Activated CD4-positive, alpha-beta T cell treated with anti-CD3 and anti-CD28 coated beads, Interleukin-2, amount 10 ng/mL, durations not matched to agents 24 days and 14 days (primary cell): ENCODE data around the gene EBF4. TPM values are rescaled to one million over a fixed set of nuclear protein-coding genes. Genes with fewer than 3 reads are reported as not detected.

Experiments
- DNase-seq: peaks from one replicate; pipeline ENCODE4 v3.0.0; 2022
- H3K27ac Mint-ChIP-seq: one replicate; pipeline ENCODE4 v1.8.0; 2022; ENCODE audit warnings: mild to moderate bottlenecking, mixed read lengths
- H3K27me3 Mint-ChIP-seq: one replicate; pipeline ENCODE4 v1.8.0; 2022; ENCODE audit warnings: mixed read lengths
- H3K36me3 Mint-ChIP-seq: one replicate; pipeline ENCODE4 v1.8.0; 2022; ENCODE audit warnings: low read depth, mild to moderate bottlenecking, mixed read lengths
- H3K4me1 Mint-ChIP-seq: one replicate; pipeline ENCODE4 v1.8.0; 2021; ENCODE audit warnings: mixed read lengths
- H3K4me3 Mint-ChIP-seq: one replicate; pipeline ENCODE4 v1.8.0; 2022; ENCODE audit warnings: mild to moderate bottlenecking, moderate library complexity, mixed read lengths
- H3K9me3 Mint-ChIP-seq: one replicate; pipeline ENCODE4 v1.8.0; 2021; ENCODE audit warnings: mixed read lengths
- intact Hi-C: fragments of 100-400 bp; cut with micrococcal nuclease; formaldehyde crosslinking; loops from one replicate; pipeline ENCODE4 v1.15.1; 2023
- total RNA-seq: library from RNA; stranded (reverse); gene quantifications from 2 replicates; pipeline ENCODE4 v1.2.3, GENCODE V29; 2022

EBF4 gene
- total RNA-seq, 1 donor from 2014 or later = 7.6 TPM

DNA sequence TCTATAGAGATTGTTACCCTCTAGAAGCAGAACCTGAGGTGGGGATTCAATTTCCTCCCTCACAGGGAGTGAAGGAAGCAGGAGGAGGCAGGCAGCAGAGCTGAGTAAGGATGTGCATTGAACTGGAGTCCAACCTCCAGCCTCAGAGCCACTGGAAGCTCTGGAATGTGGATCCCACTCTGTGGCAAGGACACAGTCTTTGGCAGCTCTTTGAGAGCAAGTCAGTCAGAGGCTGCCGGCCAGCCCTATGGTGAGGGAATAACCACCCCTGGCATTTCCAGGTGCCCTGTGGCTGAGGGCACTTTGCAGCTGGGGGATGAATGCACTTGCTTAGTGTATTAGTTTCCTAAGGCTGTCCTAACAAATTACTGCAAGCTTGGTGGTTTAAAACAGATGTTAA lies 37.2 kb downstream of the EBF4 start:
- Mint-ChIP-seq H3K36me3 (peaks cover 4% of the 10 kb centered on the region), H3K27ac (no peak overlapping the region), H3K4me1 (peaks cover 9% of the 10 kb centered on the region), H3K27me3 (peaks cover 15% of the 10 kb centered on the region), H3K9me3 (peaks cover 12% of the 10 kb centered on the region), H3K4me3 (no peak overlapping the region)
- intact Hi-C loops = no loop called here
- DNase-seq = peak; percentile 53

DNA sequence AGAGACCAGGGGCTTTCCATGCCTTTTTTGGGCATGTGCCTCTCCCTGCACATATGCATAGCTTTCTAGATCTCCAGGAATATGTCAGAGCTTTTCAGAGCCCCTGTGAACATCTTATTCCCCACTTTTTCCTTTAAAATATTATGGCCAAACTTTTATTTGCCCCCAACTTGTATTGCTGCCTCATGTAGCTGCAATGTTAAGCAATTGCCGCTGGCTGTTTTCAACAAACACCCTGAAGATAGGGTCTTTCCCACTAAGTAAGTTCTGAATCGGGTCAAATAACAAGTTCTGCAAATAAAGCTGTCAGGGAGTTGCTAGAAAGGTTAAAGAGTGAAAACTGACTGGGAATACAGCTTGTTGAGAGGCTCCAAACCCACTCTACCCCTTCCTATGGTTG lies 42.3 kb downstream of the EBF4 start:
- intact Hi-C loops = no loop called here
- DNase-seq = no peak
- peaks cover 4% of the 10 kb centered on the region for H3K36me3 Mint-ChIP-seq
- no peak overlapping the region for H3K27ac Mint-ChIP-seq
- peaks cover 12% of the 10 kb centered on the region for H3K9me3 Mint-ChIP-seq
- H3K27me3 Mint-ChIP-seq = peaks cover 9% of the 10 kb centered on the region
- no peak overlapping the region for H3K4me3 Mint-ChIP-seq
- peaks cover 6% of the 10 kb centered on the region for H3K4me1 Mint-ChIP-seq

DNA sequence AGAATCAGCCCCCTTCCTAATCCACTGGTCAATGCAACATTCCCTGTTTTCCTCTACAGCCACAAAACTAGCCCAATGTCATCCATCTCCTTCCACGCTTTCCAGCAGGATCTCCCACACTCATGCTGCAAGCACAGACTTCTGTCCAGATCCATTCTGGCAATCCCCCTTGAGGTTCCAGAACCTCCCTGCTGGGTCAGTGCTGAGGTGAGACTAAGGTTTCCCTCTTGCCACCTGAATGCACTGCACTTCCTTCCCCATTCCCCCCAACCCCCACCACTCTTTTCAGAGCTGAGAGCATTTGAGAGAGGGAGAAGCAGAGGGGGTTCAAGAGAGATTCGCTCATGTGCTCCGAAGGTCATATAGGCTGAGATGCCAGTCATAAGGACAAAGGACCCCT lies 43.9 kb downstream of the EBF4 start:
- Mint-ChIP-seq H3K4me1 (peaks cover 11% of the 10 kb centered on the region), H3K27ac (no peak overlapping the region), H3K27me3 (peaks cover 9% of the 10 kb centered on the region), H3K9me3 (peaks cover 12% of the 10 kb centered on the region), H3K4me3 (no peak overlapping the region), H3K36me3 (peaks cover 4% of the 10 kb centered on the region)
- DNase-seq = peak; percentile 46
- intact Hi-C loops = no loop called here

DNA sequence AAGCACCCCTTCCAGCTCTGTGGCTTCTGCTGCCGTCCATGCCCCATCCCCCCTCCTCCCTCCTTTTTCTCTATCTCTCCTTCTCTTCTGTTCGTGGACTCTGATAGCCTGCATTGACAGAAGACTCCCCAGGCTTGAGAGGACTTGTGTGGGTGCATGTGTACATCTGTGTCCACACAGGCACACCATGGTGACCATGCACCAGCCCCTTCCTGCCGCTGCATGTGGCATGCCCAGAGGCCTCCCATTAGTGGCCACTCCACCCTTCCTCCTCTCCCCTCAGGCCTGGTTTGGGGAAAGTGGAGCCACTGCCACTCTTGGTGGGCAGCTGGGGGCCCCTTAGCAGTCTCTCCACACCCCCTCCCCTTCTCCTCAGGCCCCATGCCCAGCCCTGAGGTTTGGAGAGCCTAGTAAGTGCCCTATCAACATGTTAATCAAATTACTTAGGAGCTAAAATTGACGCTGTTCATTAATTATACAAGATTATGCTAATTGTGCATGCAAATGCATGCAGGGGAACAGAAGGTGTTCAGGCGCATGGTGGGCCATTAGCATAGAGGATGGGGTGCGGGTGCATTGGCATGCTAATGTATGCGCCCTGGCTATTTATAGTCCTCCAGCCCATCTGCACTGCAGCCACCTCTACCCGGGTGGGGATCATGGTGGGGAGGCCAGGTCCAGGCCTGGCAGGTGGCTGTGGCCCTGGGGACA lies 45.9 kb downstream of the EBF4 start:
- peaks cover under 1% of the 10 kb centered on the region for H3K36me3 Mint-ChIP-seq

DNA sequence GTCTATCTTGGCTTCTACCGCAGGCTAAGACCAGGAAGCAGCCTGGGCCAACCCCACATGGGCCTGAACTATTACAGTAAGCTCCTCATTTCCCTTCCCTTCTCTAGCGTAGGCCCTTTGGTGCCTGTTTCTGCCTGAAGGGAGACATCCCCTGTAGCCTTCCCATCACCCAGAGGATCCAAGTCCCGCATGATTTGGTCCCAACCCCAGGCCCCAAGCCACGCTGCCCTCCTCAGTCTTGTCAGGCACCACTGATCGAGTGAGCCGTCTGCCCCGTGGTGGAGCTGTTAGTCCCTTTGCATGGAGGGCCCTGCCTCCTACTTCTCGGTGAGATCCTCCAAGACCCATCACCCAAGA lies 46.4 kb downstream of the EBF4 start:
- Mint-ChIP-seq H3K27me3 (peaks cover 15% of the 10 kb centered on the region), H3K9me3 (no peaks in the 10 kb centered on the region), H3K27ac (no peak overlapping the region), H3K4me3 (no peak overlapping the region), H3K36me3 (no peaks in the 10 kb centered on the region), H3K4me1 (peaks cover 30% of the 10 kb centered on the region)
- DNase-seq = no peak
- intact Hi-C loops = no loop called here

More for the DNA sequence above, 45.9 kb downstream of the EBF4 start:
- no peak for DNase-seq
- no peak overlapping the region for H3K4me3 Mint-ChIP-seq
- H3K9me3 Mint-ChIP-seq = peaks cover 2% of the 10 kb centered on the region
- H3K27ac Mint-ChIP-seq = no peak overlapping the region
- H3K27me3 Mint-ChIP-seq = peaks cover 13% of the 10 kb centered on the region
- peaks cover 30% of the 10 kb centered on the region for H3K4me1 Mint-ChIP-seq
- intact Hi-C loops = no loop called here

DNA sequence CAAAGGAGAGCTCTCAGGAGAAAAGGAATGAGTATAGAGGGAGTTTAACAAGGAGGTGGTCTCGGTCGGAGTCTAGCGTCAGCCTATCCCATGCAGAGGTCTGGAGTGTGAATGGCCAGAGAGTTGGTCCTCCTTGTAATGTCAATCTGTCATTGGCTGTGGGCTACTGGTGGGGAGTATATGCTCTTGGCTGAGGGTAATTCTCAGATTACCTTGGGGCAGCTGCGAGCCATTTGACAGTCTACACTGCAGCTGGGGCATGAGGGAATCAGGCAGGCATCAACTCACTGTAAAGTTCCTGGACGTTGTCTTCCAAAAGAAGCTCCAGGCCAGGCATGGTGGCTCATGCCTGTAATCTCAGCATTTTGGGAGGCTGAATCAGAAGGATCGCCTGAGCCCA lies 48.1 kb downstream of the EBF4 start:
- Mint-ChIP-seq H3K27me3 (peaks cover 10% of the 10 kb centered on the region), H3K9me3 (no peaks in the 10 kb centered on the region), H3K4me3 (no peak overlapping the region), H3K36me3 (no peaks in the 10 kb centered on the region), H3K4me1 (peaks cover 31% of the 10 kb centered on the region), H3K27ac (peak overlapping the region; percentile 46)
- no peak for DNase-seq
- intact Hi-C loops = no loop called here

DNA sequence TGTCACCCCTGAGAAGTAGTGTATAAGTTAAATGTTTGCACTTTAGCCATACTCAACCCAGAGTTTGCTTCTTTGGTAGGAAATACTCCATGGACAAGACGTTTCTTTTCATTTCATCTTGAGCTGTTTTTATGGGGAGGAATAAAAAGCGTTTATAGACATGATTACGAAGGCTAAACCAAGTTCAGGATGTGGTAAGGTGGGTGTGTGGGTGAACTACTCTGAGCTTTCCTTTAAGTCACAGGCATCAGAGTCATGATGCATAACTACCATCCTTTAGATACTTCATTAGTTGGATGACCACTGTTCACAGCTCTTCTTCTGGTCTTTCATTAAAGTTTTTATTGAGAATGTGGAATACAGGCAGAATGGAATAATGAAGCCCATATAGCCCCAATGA lies 48.9 kb downstream of the EBF4 start:
- DNase-seq = peak; percentile 83
- Mint-ChIP-seq H3K9me3 (no peaks in the 10 kb centered on the region), H3K27me3 (peaks cover 11% of the 10 kb centered on the region), H3K4me1 (peaks cover 31% of the 10 kb centered on the region), H3K36me3 (no peaks in the 10 kb centered on the region), H3K4me3 (peak overlapping the region; percentile 56), H3K27ac (peak overlapping the region; percentile 68)
- intact Hi-C loops = no loop called here

DNA sequence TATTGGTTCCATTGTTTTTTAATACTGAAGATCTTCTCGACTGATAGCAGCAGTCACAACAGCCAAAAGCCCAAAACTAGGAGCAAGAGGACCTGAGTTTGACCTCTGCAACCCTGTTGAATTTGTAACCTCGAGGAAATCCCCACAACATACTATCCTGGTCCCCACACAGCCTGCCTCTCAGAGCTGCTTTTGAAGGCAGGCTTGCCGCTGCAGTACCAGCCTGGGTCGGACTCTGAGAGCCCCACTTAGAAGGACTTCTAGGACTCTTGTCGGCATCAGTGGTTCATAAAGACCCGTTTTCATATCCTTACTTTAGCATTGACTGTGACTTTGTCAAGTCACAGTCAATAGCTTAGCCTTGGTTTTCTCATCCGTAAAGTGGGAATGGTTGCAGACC lies 49.3 kb downstream of the EBF4 start:
- peaks cover 31% of the 10 kb centered on the region for H3K4me1 Mint-ChIP-seq
- peaks cover 11% of the 10 kb centered on the region for H3K27me3 Mint-ChIP-seq

DNA sequence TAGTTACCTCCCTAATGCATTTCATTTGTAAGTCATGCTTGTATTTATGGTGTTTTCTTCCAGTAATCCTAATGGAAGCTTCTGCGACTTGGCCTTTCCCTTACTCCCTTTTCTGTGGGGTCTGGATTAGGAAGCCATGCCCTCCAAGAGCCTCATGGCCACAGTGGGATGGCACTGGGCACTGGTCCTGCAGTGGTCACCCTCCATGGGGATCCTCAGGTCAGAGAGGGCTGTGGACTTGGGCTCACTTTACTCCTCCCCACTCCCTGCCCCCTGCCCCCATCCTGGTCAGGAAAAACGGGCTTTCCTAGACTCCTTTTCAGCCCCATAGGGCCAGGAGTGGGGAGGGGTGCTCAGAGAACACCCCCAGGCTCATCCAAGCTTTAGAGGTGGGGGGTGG lies 49.9 kb downstream of the EBF4 start:
- DNase-seq = no peak
- Mint-ChIP-seq H3K9me3 (no peaks in the 10 kb centered on the region), H3K27ac (peak overlapping the region; percentile 56), H3K4me3 (no peak overlapping the region), H3K36me3 (no peaks in the 10 kb centered on the region), H3K27me3 (peaks cover 14% of the 10 kb centered on the region), H3K4me1 (peaks cover 31% of the 10 kb centered on the region)
- intact Hi-C loops = no loop called here

More for the DNA sequence above, 49.3 kb downstream of the EBF4 start:
- intact Hi-C loops = no loop called here
- Mint-ChIP-seq H3K4me3 (peak overlapping the region; percentile 56), H3K9me3 (no peaks in the 10 kb centered on the region), H3K36me3 (no peaks in the 10 kb centered on the region), H3K27ac (peak overlapping the region; percentile 68)
- DNase-seq = peak; percentile 67

DNA sequence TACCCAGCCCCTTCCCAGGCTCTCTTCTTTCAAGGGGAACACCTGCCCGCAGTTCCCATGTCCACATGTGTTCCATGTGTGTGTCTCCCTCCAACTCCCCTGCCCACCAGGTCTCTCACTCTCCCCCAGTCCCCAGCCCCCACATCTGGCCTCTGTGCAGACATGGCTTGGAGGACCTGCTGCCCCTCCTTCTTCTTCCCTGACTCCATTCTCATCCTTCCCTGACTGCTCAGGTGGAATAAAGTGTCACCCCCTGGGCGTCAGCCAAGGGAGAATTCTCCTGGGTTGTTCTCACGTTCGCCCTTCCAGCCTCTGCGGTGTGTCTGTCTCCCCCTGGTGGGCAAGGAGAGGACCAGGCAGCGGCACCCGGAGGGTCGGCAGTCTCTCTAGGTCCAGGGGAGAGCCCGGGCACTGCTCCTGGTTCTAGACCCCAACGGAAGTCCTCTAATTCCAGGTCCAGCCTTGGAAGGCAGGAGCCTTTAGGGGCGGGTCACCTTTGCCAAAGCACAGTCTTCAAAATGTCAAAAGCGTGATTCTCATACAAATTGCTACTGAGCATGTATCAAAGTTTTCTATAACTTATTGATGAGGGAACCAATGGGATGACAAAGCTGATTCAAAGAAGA lies 50.5 kb downstream of the EBF4 start:
- peak; percentile 92 for DNase-seq
- Mint-ChIP-seq H3K4me1 (peaks cover 31% of the 10 kb centered on the region), H3K9me3 (no peaks in the 10 kb centered on the region), H3K27me3 (peaks cover 19% of the 10 kb centered on the region), H3K4me3 (peak overlapping the region; percentile 66), H3K27ac (peak overlapping the region; percentile 79), H3K36me3 (no peaks in the 10 kb centered on the region)
- intact Hi-C loops = loop anchor here (1.0 kb wide), 2 partner anchors 30 to 55 kb away; no protein-coding TSS in a partner anchor

DNA sequence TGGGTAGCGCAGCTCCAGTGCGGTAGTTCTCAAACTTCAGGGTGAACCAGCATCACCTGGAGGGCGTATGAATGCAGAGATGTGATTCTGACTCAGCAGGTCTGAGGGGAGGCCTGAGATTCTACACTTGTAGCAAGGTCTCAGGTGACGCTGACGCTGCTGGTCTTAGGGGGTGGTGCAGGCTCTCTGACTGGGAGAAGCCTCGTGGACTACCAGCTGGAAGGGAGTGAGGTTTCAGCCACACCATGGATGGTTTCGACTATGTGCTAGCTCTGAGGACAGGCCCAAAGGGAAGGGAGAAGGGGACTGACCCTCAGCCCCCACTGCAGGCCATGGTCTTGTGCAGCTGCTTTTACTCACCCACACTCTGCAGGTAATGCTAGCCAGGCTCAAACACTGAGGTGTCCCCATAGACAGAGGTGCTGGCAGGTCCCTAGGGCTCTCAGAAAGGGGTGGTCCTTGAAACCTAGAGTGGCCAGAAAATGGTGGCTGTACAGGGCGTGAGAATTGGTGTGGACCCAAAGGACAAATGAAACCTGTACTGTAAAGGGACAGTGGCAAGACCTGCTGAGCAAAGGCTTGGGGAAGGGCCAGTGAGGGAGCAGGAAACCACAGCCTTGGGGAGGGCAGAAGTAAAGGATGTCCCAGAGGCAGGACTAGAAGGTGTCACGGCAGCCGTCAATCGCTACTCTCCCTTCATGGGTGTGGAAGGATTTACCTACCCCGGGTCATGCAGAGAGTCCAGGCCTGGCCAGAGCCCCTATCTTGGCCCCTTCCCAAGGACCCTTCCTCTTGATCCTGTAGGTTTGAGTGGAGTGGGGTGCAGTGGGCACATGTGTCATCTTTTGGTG lies 52.7 kb downstream of the EBF4 start:
- Mint-ChIP-seq H3K9me3 (no peaks in the 10 kb centered on the region), H3K27ac (no peak overlapping the region), H3K27me3 (peaks cover 27% of the 10 kb centered on the region), H3K36me3 (no peaks in the 10 kb centered on the region), H3K4me3 (no peak overlapping the region), H3K4me1 (peaks cover 32% of the 10 kb centered on the region)
- intact Hi-C loops = no loop called here
- no peak for DNase-seq

DNA sequence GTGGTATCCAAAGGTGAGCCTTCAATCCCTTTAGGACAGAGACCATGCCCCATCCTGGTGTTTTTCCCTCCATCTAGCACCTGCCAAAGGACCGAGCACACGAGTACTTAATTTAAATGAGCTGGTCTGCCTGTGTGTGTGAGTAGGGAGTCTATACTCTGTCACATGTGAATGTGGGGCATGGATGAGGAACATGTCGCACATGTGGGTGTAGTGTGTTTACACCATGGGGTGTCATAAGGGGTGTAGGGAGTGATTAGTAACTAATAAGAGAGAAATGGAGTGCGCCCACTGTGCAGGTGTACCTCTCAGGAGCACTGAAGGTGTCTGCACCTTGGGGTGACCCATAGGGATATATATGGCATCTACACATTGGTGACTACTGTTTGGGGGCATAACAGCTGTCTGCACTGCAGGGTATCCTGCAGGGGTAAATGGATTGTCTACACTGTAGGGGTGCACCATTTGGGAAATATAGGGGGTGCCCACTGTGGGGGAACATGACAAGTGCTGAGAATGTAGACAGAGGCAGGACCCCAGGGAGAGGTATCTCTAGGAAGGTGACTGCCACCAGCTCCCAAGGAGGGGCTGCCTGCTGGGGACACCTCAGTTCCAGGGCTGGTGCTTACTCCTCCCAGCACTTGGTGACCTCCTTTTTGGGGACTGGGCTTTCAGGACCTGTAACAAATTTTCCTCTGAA lies 53.5 kb downstream of the EBF4 start:
- H3K27me3 Mint-ChIP-seq = peaks cover 35% of the 10 kb centered on the region

DNA sequence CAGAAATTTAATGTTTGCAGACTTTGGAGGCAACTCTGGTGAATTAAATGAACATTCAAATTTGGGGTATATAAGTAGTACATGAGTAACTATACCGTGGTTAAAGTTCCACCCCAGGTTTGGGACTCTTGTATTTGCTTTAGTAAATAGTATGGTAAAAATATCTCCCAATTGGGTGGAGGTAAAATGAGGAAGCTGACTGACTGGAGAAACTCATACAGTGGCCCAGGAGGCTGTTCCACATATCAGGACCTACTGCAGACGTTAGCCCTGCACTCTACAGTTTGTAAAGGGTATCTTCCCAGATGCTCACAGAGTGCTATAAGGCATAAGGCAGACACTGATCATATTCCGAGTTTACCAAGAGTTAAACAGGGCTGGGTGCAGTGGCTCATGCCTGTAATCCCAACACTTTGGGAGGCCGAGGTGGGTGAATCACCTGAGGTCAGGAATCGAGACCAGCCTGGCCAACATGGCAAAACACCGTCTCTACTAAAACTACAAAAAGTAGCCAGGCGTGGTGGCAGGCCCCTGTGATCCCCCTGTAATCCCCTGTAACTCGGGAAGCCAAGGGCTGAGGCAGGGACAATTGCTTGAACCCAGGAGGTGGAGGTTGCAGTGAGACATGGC lies 54.2 kb downstream of the EBF4 start:
- Mint-ChIP-seq H3K27me3 (peaks cover 39% of the 10 kb centered on the region), H3K9me3 (no peaks in the 10 kb centered on the region), H3K36me3 (no peaks in the 10 kb centered on the region), H3K27ac (no peak overlapping the region), H3K4me1 (peaks cover 29% of the 10 kb centered on the region), H3K4me3 (no peak overlapping the region)
- intact Hi-C loops = no loop called here
- DNase-seq = no peak

More for the DNA sequence above, 53.5 kb downstream of the EBF4 start:
- intact Hi-C loops = no loop called here
- Mint-ChIP-seq H3K36me3 (no peaks in the 10 kb centered on the region), H3K9me3 (no peaks in the 10 kb centered on the region), H3K4me1 (peaks cover 35% of the 10 kb centered on the region), H3K27ac (no peak overlapping the region), H3K4me3 (no peak overlapping the region)
- DNase-seq = no peak
